K562 (cell line): Measurements from ENCODE around the gene NMRK2. TPM values are rescaled to one million over a fixed set of nuclear protein-coding genes. Genes with fewer than 3 reads are reported as not detected.

Experiments used
- ATAC-seq: fragments of 200-7000 bp; cut with Tn5 transposase; 3 replicates; pipeline ENCODE4 v1.9.1; 2020; ENCODE audit warnings: moderate library complexity
- BruUV-seq: library from RNA; stranded (reverse); fragments of 400-500 nt; replicated peaks from 2 replicates; lab custom pipeline; 2021; lab: Mats Ljungman, UMichigan
- CTCF ChIA-PET: fragments of 300-600 bp; formaldehyde crosslinking; extraction: SDS; loops from one replicate; lab custom pipeline; 2021; ENCODE audit warnings: low intra/inter-chr PET ratio; lab: Yijun Ruan, JAX
- POLR2A ChIA-PET: fragments of 300-600, 350-650 bp; sonication (Branson Sonifier 250); formaldehyde crosslinking; extraction: SDS; loops from one replicate; lab custom pipeline; 2021; ENCODE audit warnings: antibody characterized with exemption, inconsistent platforms; lab: Yijun Ruan, JAX
- DNase-seq, 4 experiments: peaks; one replicate each; pipeline versions ENCODE4 v3.0.0 to v3.0.0-alpha.2; 2011 to 2018; ENCODE audit warnings: low spot score in 3 of 4, mixed read lengths in 3 of 4; ENCODE audit errors: extremely low read depth in 1 of 4
- FAIRE-seq: peaks from 2 replicates; lab custom pipeline; 2011; peaks lifted over from hg19 to GRCh38; lab: Jason Lieb, UNC
- H2AFZ ChIP-seq: 2 replicates; pipeline ENCODE4 v1.6.0; 2011; ENCODE audit warnings: low read depth, low read length, control low read depth, inconsistent platforms
- H3K27ac ChIP-seq: fragments of 200-600 bp; 3 replicates; pipeline ENCODE4 v1.8.0; 2011; ENCODE audit warnings: low read depth, mild to moderate bottlenecking, control low read depth, inconsistent platforms, low read length, moderate library complexity, mixed read lengths; ENCODE audit errors: extremely low read depth
- H3K27me3 ChIP-seq, 2 experiments: fragments of 300-600 bp in 1 of 2; 2 replicates in 1 of 2; 3 replicates in 1 of 2; pipeline versions ENCODE4 v1.6.0 to v1.8.0; 2011; ENCODE audit warnings: inconsistent platforms in 2 of 2, low read length in 2 of 2, mild to moderate bottlenecking in 1 of 2, mixed read lengths in 1 of 2, moderate library complexity in 1 of 2; ENCODE audit not compliant: control insufficient read depth in 2 of 2, insufficient read depth in 2 of 2
- H3K36me3 ChIP-seq: fragments of 300-600 bp; 3 replicates; pipeline ENCODE4 v1.8.0; 2011; ENCODE audit warnings: mild to moderate bottlenecking, low read length, inconsistent platforms; ENCODE audit not compliant: control insufficient read depth, insufficient read depth
- H3K4me1 ChIP-seq, 2 experiments: fragments of 200-600 bp in 1 of 2; replicated peaks in 1 of 2; 2 replicates in 1 of 2; 3 replicates in 1 of 2; pipeline versions ENCODE4 v1.5.1 to v1.8.0; 2011; ENCODE audit warnings: inconsistent platforms in 2 of 2, low read length in 2 of 2, mild to moderate bottlenecking in 1 of 2, mixed read lengths in 1 of 2, moderate library complexity in 1 of 2; ENCODE audit not compliant: control insufficient read depth in 2 of 2, insufficient read depth in 2 of 2
- H3K4me2 ChIP-seq: 2 replicates; pipeline ENCODE4 v1.6.1; 2011; ENCODE audit warnings: low read length, control low read depth, inconsistent platforms, mixed read lengths; ENCODE audit not compliant: insufficient read depth
- H3K4me3 ChIP-seq: fragments of 200-600 bp; sonication (generic), shearing (Covaris generic); 2 replicates; pipeline ENCODE4 v1.5.1; 2016; ENCODE audit warnings: control low read depth, inconsistent platforms
- H3K79me2 ChIP-seq: fragments of 200-600 bp; 3 replicates; pipeline ENCODE4 v1.8.0; 2011; ENCODE audit warnings: low read length, inconsistent platforms; ENCODE audit not compliant: control insufficient read depth, insufficient read depth
- H3K9ac ChIP-seq, 2 experiments: 2 replicates each; pipeline versions ENCODE4 v1.6.0 to v1.6.1; 2011; ENCODE audit warnings: low read depth in 2 of 2, low read length in 2 of 2, control low read depth in 1 of 2, inconsistent platforms in 1 of 2, mild to moderate bottlenecking in 1 of 2, mixed read lengths in 1 of 2; ENCODE audit not compliant: insufficient read depth in 1 of 2
- H3K9me1 ChIP-seq: one replicate; pipeline ENCODE4 v1.6.0; 2011; ENCODE audit warnings: inconsistent platforms, mild to moderate bottlenecking, low read length, moderate library complexity; ENCODE audit not compliant: control insufficient read depth, insufficient read depth
- H3K9me3 ChIP-seq: replicated peaks from 2 replicates; pipeline ENCODE4 v1.5.1; 2011; ENCODE audit warnings: low read depth, low read length, inconsistent platforms; ENCODE audit not compliant: control insufficient read depth, insufficient read depth
- H4K20me1 ChIP-seq: replicated peaks from 2 replicates; pipeline ENCODE4 v1.6.1; 2011; ENCODE audit warnings: low read length, inconsistent platforms, mixed read lengths; ENCODE audit not compliant: control insufficient read depth, insufficient read depth
- BACH1 ChIP-seq: fragments of 200-800 bp; sonication (Bioruptor generic); IDR thresholded peaks from 2 replicates; pipeline ENCODE4 v1.6.1; 2016; ENCODE audit warnings: missing genetic modification characterization, missing compliant biosample characterization
- CBFA2T3 ChIP-seq: fragments of 450-650 bp; IDR thresholded peaks from 2 replicates; pipeline ENCODE4 v1.6.1; 2017
- CC2D1A ChIP-seq: fragments of 450-650 bp; IDR thresholded peaks from 2 replicates; pipeline ENCODE4 v1.6.1; 2017; ENCODE audit warnings: mild to moderate bottlenecking
- CHD4 ChIP-seq: fragments of 200-600 bp; sonication (generic); IDR thresholded peaks from 3 replicates; pipeline ENCODE4 v1.6.1; 2012; ENCODE audit warnings: low read depth, mild to moderate bottlenecking, mixed read lengths, low read length, inconsistent platforms; ENCODE audit not compliant: insufficient read depth, insufficient replicate concordance, poor library complexity, severe bottlenecking
- FOXM1 ChIP-seq, 2 experiments: fragments of 450-650 bp in 1 of 2; sonication (generic) in 1 of 2; formaldehyde crosslinking in 1 of 2; IDR thresholded peaks; 2 replicates each; pipeline versions ENCODE4 v1.6.1 to v1.9.0; 2017 to 2022; ENCODE audit warnings: low read depth in 2 of 2, mild to moderate bottlenecking in 2 of 2, missing genetic modification reagents in 1 of 2, moderate library complexity in 1 of 2
- FUS ChIP-seq: fragments of 200-400 bp; formaldehyde crosslinking; optimal IDR thresholded peaks from 2 replicates; pipeline ENCODE3; 2017; ENCODE audit warnings: low read depth, low read length
- GTF3C2 ChIP-seq: IDR thresholded peaks from 3 replicates; pipeline ENCODE4 v1.6.1; 2011; ENCODE audit warnings: borderline replicate concordance, mild to moderate bottlenecking, moderate library complexity; ENCODE audit not compliant: insufficient read length; ENCODE audit errors: extremely low read depth
- HOXB6 ChIP-seq: fragments of 250-450 bp; sonication (Bioruptor Pico); IDR thresholded peaks from 2 replicates; pipeline ENCODE4 v1.5.1; 2022; ENCODE audit warnings: mild to moderate bottlenecking, borderline replicate concordance
- KLF6 ChIP-seq: fragments of 250-450 bp; sonication (Bioruptor Pico); IDR thresholded peaks from 2 replicates; pipeline ENCODE4 v1.4.0; 2020; ENCODE audit warnings: mild to moderate bottlenecking, moderate library complexity, borderline replicate concordance
- MCM2 ChIP-seq: fragments of 450-650 bp; IDR thresholded peaks from 2 replicates; pipeline ENCODE4 v1.6.1; 2017; ENCODE audit warnings: low read depth, mild to moderate bottlenecking
- PHB ChIP-seq: fragments of 250-450 bp; sonication (Bioruptor Pico); IDR thresholded peaks from 2 replicates; pipeline ENCODE4 v1.5.0; 2021
- POU5F1 ChIP-seq: fragments of 150-350 bp; IDR thresholded peaks from 2 replicates; pipeline ENCODE4 v1.6.1; 2014; ENCODE audit warnings: borderline replicate concordance, low read length, low read depth, mild to moderate bottlenecking; ENCODE audit not compliant: partially characterized antibody
- SAP30 ChIP-seq: fragments of 200-600 bp; sonication (generic); IDR thresholded peaks from 2 replicates; pipeline ENCODE4 v1.6.1; 2012; ENCODE audit warnings: borderline replicate concordance, low read depth, mild to moderate bottlenecking, moderate library complexity, low read length, control low read depth, inconsistent platforms; ENCODE audit not compliant: insufficient read depth, poor library complexity, severe bottlenecking
- ZC3H11A ChIP-seq: IDR thresholded peaks from 2 replicates; pipeline ENCODE4 v1.6.1; 2012; ENCODE audit warnings: low read depth, low read length, improper control_type of control experiment
- ZC3H4 ChIP-seq: sonication (generic); formaldehyde crosslinking; IDR thresholded peaks from 2 replicates; pipeline ENCODE4 v1.9.0; 2021; ENCODE audit warnings: missing genetic modification reagents, borderline replicate concordance
- ZNF277 ChIP-seq: fragments of 250-450 bp; sonication (Bioruptor Pico); IDR thresholded peaks from 2 replicates; pipeline ENCODE4 v1.8.0; 2022; ENCODE audit warnings: inconsistent platforms, mild to moderate bottlenecking, moderate library complexity, borderline replicate concordance
- ZNF583 ChIP-seq: fragments of 250-450 bp; sonication (Bioruptor Pico); IDR thresholded peaks from 2 replicates; pipeline ENCODE4 v1.4.0; 2020
- ZNF589 ChIP-seq: fragments of 200-800 bp; sonication (Bioruptor generic); IDR thresholded peaks from 2 replicates; pipeline ENCODE4 v1.6.1; 2016; ENCODE audit warnings: low read depth, missing genetic modification characterization, missing compliant biosample characterization
- WGBS: fragments of 100-300 bp; shearing (Covaris generic); methylation state at CpG from one replicate; pipeline ENCODE4 v1.1.6; 2016; ENCODE audit warnings: low coverage, mixed read lengths; ENCODE audit not compliant: insufficient coverage; ENCODE audit errors: missing lambda C conversion rate; 5-methylcytosine and 5-hydroxymethylcytosine counted together
- in situ Hi-C: fragments of 300-500 bp; cut with MboI; formaldehyde crosslinking; loops from 4 replicates; pipeline ENCODE4 v1.15.0; 2018; ENCODE audit warnings: inconsistent platforms, mixed read lengths
- intact Hi-C: fragments of 100-400 bp; cut with micrococcal nuclease; formaldehyde crosslinking; loops from 2 replicates; pipeline ENCODE4 v1.14.2; 2022
- polyA plus RNA-seq, 8 experiments: library from polyadenylated mRNA; depleted of rRNA in 4 of 8; stranded (reverse) in 5 of 8; unstranded in 3 of 8; fragments of >200 nt; fragmentation: Nextera tagmentation in 2 of 8; fragmentation: Illumina TruSeq in 1 of 8; extraction: Ambion mirVana in 2 of 8; extraction: Trizol in 1 of 8; gene quantifications; 2 replicates each; pipeline versions ENCODE4 v1.2.1 to v1.2.3, GENCODE V29; 2011 to 2014; ENCODE audit warnings: inconsistent platforms in 1 of 8, missing spikeins in 1 of 8
- total RNA-seq, 7 experiments: library from RNA; depleted of rRNA in 6 of 7; stranded (reverse); fragments of >200 nt in 6 of 7; fragmentation: Illumina TruSeq in 2 of 7; extraction: Trizol in 2 of 7; gene quantifications; 2 replicates each; pipeline versions ENCODE4 v1.2.1 to v1.2.3, GENCODE V29; 2011 to 2021; ENCODE audit warnings: low replicate concordance in 1 of 7

Gene NMRK2
- total and polyA plus RNA-seq, 9 of the 15 experiments (the other 6 are each of a cell fraction or from before 2014, with no cell fraction given) = not detected

GRCh38 chr19:3983936-3984583 is 51.2 kb downstream of the NMRK2 start:
- ATAC-seq = peak; percentile 3; the same call in 1 of the 3 replicates
- FAIRE-seq = no peak
- peaks cover 61% of the 10 kb centered on the region for H3K36me3 ChIP-seq
- H3K79me2 ChIP-seq = peaks cover 63% of the 10 kb centered on the region
- peaks cover 22% of the 10 kb centered on the region for H3K9me1 ChIP-seq
- no peak overlapping the region for H2AFZ ChIP-seq
- H4K20me1 ChIP-seq = peaks cover 61% of the 10 kb centered on the region
- no peaks in the 10 kb centered on the region for H3K9me3 ChIP-seq
- peak in 3 of 4 experiments; percentile 27 to 58 (median 53) for DNase-seq
- peak overlapping the region; percentile 97 to 100 for H3K9ac ChIP-seq
- in situ Hi-C loops = loop anchor here (5.0 kb wide), 1 partner anchor 218 kb away; no protein-coding TSS in a partner anchor
- peak overlapping the region; percentile 100 for H3K4me2 ChIP-seq
- CTCF ChIA-PET = interaction anchor here (0.9 kb wide), 1 partner anchor 13 kb away, joined by 3 read pairs; the partner anchor contains the start of gene DAPK3
- 2% methylated on average over 30 of the region's 30 CpGs for WGBS
- no TSS peak for BruUV-seq
- H3K4me3 ChIP-seq = peak overlapping the region; percentile 99
- POLR2A ChIA-PET = interaction anchor here (0.6 to 9.7 kb wide), 16 partner anchors 8 to 418 kb away, joined by 3 to 215 read pairs (median 4); partner anchors contain the start of genes ATCAY, CHAF1A, DAPK3 and GIPC3
- H3K27me3 ChIP-seq = no peaks in the 10 kb centered on the region
- peak overlapping the region; percentile 99 for H3K27ac ChIP-seq
- intact Hi-C loops = no loop called here
- peaks cover 25 to 68% of the 10 kb centered on the region in 2 experiments; a peak in 4 of 5 replicates for H3K4me1 ChIP-seq
- no peak for TF ChIP-seq MCM2
- no peak for TF ChIP-seq POU5F1
- TF ChIP-seq BACH1 = no peak
- TF ChIP-seq ZC3H4 (CRISPR knock-in tag) = peak; percentile 86; the same call in 1 of the 2 replicates
- TF ChIP-seq ZNF589 (CRISPR knock-in tag) = no peak
- no peak for TF ChIP-seq KLF6 (CRISPR knock-in tag)
- no peak for TF ChIP-seq HOXB6 (CRISPR knock-in tag)
- TF ChIP-seq PHB (CRISPR knock-in tag) = no peak
- TF ChIP-seq GTF3C2 = no peak
- TF ChIP-seq FOXM1 (IDR thresholded peaks at IDR 0.05; ENCODE audit: low read depth) = no peak
- TF ChIP-seq FOXM1 (CRISPR knock-in tag; IDR thresholded peaks at IDR 0.05; ENCODE audit: low read depth) = no peak
- no peak for TF ChIP-seq CBFA2T3
- TF ChIP-seq CC2D1A = no peak
- TF ChIP-seq FUS = no peak
- TF ChIP-seq ZNF583 (CRISPR knock-in tag) = no peak
- no peak for TF ChIP-seq ZC3H11A
- no peak for TF ChIP-seq ZNF277 (CRISPR knock-in tag)
- TF ChIP-seq SAP30 = peak; percentile 64
- no peak for TF ChIP-seq CHD4
